Measurements from ENCODE around the gene BIN1.

GRCh38 chr2:127104881-127105655 is 1.9 kb downstream of the BIN1 start:
- TF ChIP-seq CTCF (IDR thresholded peaks at IDR 0.05; ENCODE audit: borderline replicate concordance, extremely low read depth, low read length, poor library complexity, severe bottlenecking) (no peak), EZH2 (IDR thresholded peaks at IDR 0.05; ENCODE audit: borderline replicate concordance, low read depth, low read length, severe bottlenecking) (no peak)

Measured in DND-41 (cell line).